H4 (cell line): Measurements from ENCODE around the gene LRBA. TPM values are rescaled to one million over a fixed set of nuclear protein-coding genes. Genes with fewer than 3 reads are reported as not detected.
A peak's percentile ranks its signal among the peaks of the same experiment; 100 is the strongest.
"Not testable (repeated sequence)": the region's sequence is repeated elsewhere in the genome, so short reads cannot be mapped to it uniquely, and the experiment has no call there.

ENCODE experiments used
- DNase-seq: peaks from one replicate; pipeline ENCODE4 v3.0.0-alpha.2; 2015; ENCODE audit warnings: low spot score
- total RNA-seq: library from RNA; depleted of rRNA; stranded (reverse); fragments of >200 nt; shearing (Covaris generic); gene quantifications from 2 replicates; pipeline ENCODE4 v1.2.3, GENCODE V29; 2014

Gene LRBA
- total RNA-seq, 1 experiment from 2014 or later: 31.1 TPM

- no peak for DNase-seq
Observed at GRCh38 chr4:150673793-150674192, 341.3 kb downstream of the LRBA start.

- DNase-seq: no peak
Observed at GRCh38 chr4:150668824-150669223, 346.3 kb downstream of the LRBA start.

GRCh38 chr4:150664935-150665334 is 350.1 kb downstream of the LRBA start:
- no peak for DNase-seq

- no peak for DNase-seq
Observed at GRCh38 chr4:150662686-150663085, 352.4 kb downstream of the LRBA start.

GRCh38 chr4:150661551-150661950 is 353.5 kb downstream of the LRBA start:
- DNase-seq: not testable (repeated sequence)

- DNase-seq: not testable (repeated sequence)
Observed at GRCh38 chr4:150658258-150658657, 356.8 kb downstream of the LRBA start.

- DNase-seq: no peak
Observed at GRCh38 chr4:150656891-150657290, 358.2 kb downstream of the LRBA start.

- no peak for DNase-seq
Observed at GRCh38 chr4:150650751-150651150, 364.3 kb downstream of the LRBA start.

- DNase-seq: no peak
Observed at GRCh38 chr4:150648123-150648522, 367.0 kb downstream of the LRBA start.

GRCh38 chr4:150647008-150647407 is 368.1 kb downstream of the LRBA start:
- DNase-seq: no peak

- DNase-seq: no peak
Observed at GRCh38 chr4:150641612-150642011, 373.5 kb downstream of the LRBA start.

GRCh38 chr4:150632639-150633038 is 382.4 kb downstream of the LRBA start:
- DNase-seq: no peak

- no peak for DNase-seq
Observed at GRCh38 chr4:150628073-150628472, 387.0 kb downstream of the LRBA start.

- no peak for DNase-seq
Observed at GRCh38 chr4:150625033-150625432, 390.1 kb downstream of the LRBA start.

- DNase-seq: no peak
Observed at GRCh38 chr4:150624055-150624454, 391.0 kb downstream of the LRBA start.

- DNase-seq: no peak
Observed at GRCh38 chr4:150619042-150619441, 396.0 kb downstream of the LRBA start.

GRCh38 chr4:150609131-150609530 is 406.0 kb downstream of the LRBA start:
- DNase-seq: no peak

GRCh38 chr4:150600812-150601445 is 414.2 kb downstream of the LRBA start:
- no peak for DNase-seq

- no peak for DNase-seq
Observed at GRCh38 chr4:150599547-150599946, 415.5 kb downstream of the LRBA start.

GRCh38 chr4:150598909-150599308 is 416.2 kb downstream of the LRBA start:
- DNase-seq: no peak

GRCh38 chr4:150593996-150594395 is 421.1 kb downstream of the LRBA start:
- DNase-seq: peak; percentile 60

GRCh38 chr4:150591904-150592303 is 423.2 kb downstream of the LRBA start:
- no peak for DNase-seq

GRCh38 chr4:150591406-150591805 is 423.7 kb downstream of the LRBA start:
- DNase-seq: peak; percentile 76

- no peak for DNase-seq
Observed at GRCh38 chr4:150590631-150591030, 424.5 kb downstream of the LRBA start.
